Keratinocyte (primary cell): ENCODE data around the gene REX1BD. TPM values are rescaled to one million over a fixed set of nuclear protein-coding genes. Genes with fewer than 3 reads are reported as not detected.

ENCODE experiments used
- DNase-seq: peaks from one replicate; pipeline ENCODE4 v3.0.0-alpha.2; 2011; ENCODE audit warnings: low read depth, missing footprints, low spot score
- FAIRE-seq: peaks from 2 replicates; lab custom pipeline; 2011; peaks lifted over from hg19 to GRCh38; lab: Jason Lieb, UNC
- H2AFZ ChIP-seq: 2 replicates; pipeline ENCODE4 v1.6.0; 2012; ENCODE audit warnings: low read length, control low read depth, inconsistent platforms; ENCODE audit not compliant: control insufficient read depth
- H3K27ac ChIP-seq: 2 replicates; pipeline ENCODE4 v1.5.1; 2011; ENCODE audit warnings: low read length; ENCODE audit not compliant: control insufficient read depth, insufficient read depth
- H3K27me3 ChIP-seq: 3 replicates; pipeline ENCODE4 v1.6.0; 2011; ENCODE audit warnings: low read length; ENCODE audit not compliant: control insufficient read depth, insufficient read depth; ENCODE audit errors: extremely low read depth
- H3K36me3 ChIP-seq, 2 experiments: 2 replicates in 1 of 2; 3 replicates in 1 of 2; pipeline ENCODE4 v1.5.1; 2011; ENCODE audit warnings: low read length in 2 of 2, mild to moderate bottlenecking in 1 of 2; ENCODE audit not compliant: control insufficient read depth in 2 of 2, insufficient read depth in 2 of 2; ENCODE audit errors: extremely low read depth in 1 of 2
- H3K4me1 ChIP-seq: 3 replicates; pipeline ENCODE4 v1.5.1; 2011; ENCODE audit warnings: low read length; ENCODE audit not compliant: control insufficient read depth, insufficient read depth; ENCODE audit errors: extremely low read depth
- H3K4me2 ChIP-seq: 3 replicates; pipeline ENCODE4 v1.6.0; 2011; ENCODE audit warnings: low read depth, low read length; ENCODE audit not compliant: control insufficient read depth, insufficient read depth; ENCODE audit errors: extremely low read depth
- H3K4me3 ChIP-seq, 3 experiments: fragments of 200-600 bp in 1 of 3; sonication (generic) in 1 of 3; 2 replicates in 2 of 3; 3 replicates in 1 of 3; pipeline ENCODE4 v1.5.1; 2011 to 2016; ENCODE audit warnings: low read length in 3 of 3, mild to moderate bottlenecking in 3 of 3, control low read depth in 2 of 3, inconsistent platforms in 1 of 3, low read depth in 1 of 3, mixed read lengths in 1 of 3, mixed run types in 1 of 3, moderate library complexity in 1 of 3; ENCODE audit not compliant: control insufficient read depth in 2 of 3, insufficient read depth in 2 of 3; ENCODE audit errors: extremely low read depth in 1 of 3
- H3K79me2 ChIP-seq: 2 replicates; pipeline ENCODE4 v1.6.0; 2012; ENCODE audit warnings: low read length; ENCODE audit not compliant: control insufficient read depth, insufficient read depth
- H3K9ac ChIP-seq: 3 replicates; pipeline ENCODE4 v1.6.0; 2011; ENCODE audit warnings: low read length; ENCODE audit not compliant: control insufficient read depth, insufficient read depth; ENCODE audit errors: extremely low read depth
- H3K9me1 ChIP-seq: 3 replicates; pipeline ENCODE4 v1.6.0; 2011; ENCODE audit warnings: low read length; ENCODE audit not compliant: control insufficient read depth, insufficient read depth; ENCODE audit errors: extremely low read depth
- H3K9me3 ChIP-seq: 2 replicates; pipeline ENCODE4 v1.5.1; 2012; ENCODE audit warnings: low read depth, low read length; ENCODE audit not compliant: control insufficient read depth
- H4K20me1 ChIP-seq: 3 replicates; pipeline ENCODE4 v1.6.0; 2011; ENCODE audit warnings: low read length; ENCODE audit not compliant: control insufficient read depth, insufficient read depth; ENCODE audit errors: extremely low read depth
- CTCF ChIP-seq, 3 experiments: IDR thresholded peaks in 1 of 3; conservative IDR thresholded peaks in 1 of 3; optimal IDR thresholded peaks in 1 of 3; 2 replicates in 2 of 3; 3 replicates in 1 of 3; pipeline versions ENCODE3 to v1.5.1; 2011; ENCODE audit warnings: low read length in 3 of 3, mild to moderate bottlenecking in 3 of 3, moderate library complexity in 2 of 3, control low read depth in 1 of 3, inconsistent platforms in 1 of 3; ENCODE audit not compliant: insufficient read depth in 2 of 3; ENCODE audit errors: extremely low read depth in 1 of 3
- EZH2 ChIP-seq: IDR thresholded peaks from one replicate; pipeline ENCODE4 v1.6.1; 2012; ENCODE audit warnings: inconsistent platforms, mild to moderate bottlenecking, low read length, moderate library complexity
- dilution Hi-C: fragments of 300-500 bp; cut with MboI; formaldehyde crosslinking; loops from one replicate; pipeline ENCODE4 v1.7.0; 2020; ENCODE audit warnings: low sequenced_read_pairs; ENCODE audit not compliant: extremely low pct_ligation_motif_present
- polyA plus RNA-seq, 5 experiments: library from polyadenylated mRNA; depleted of rRNA in 3 of 5; stranded (reverse) in 3 of 5; stranded (forward) in 1 of 5; unstranded in 1 of 5; fragments of >200 nt; gene quantifications; 1 replicate in 1 of 5; 2 replicates in 3 of 5; 3 replicates in 1 of 5; pipeline versions ENCODE4 v1.2.1 to v1.2.3, GENCODE V29; 2011 to 2012; ENCODE audit warnings: missing spikeins in 2 of 5, low read depth in 1 of 5, low replicate concordance in 1 of 5

REX1BD gene
- polyA plus RNA-seq, 1 donor (not counting 4 experiments of a cell fraction or from before 2014, with no cell fraction given), result 31.9 TPM

- no peak for TF ChIP-seq EZH2
- no peak for FAIRE-seq
- H2AFZ ChIP-seq, result no peak overlapping the region
- H3K9me1 ChIP-seq, result no peaks in the 10 kb centered on the region
- no peaks in the 10 kb centered on the region for H3K36me3 ChIP-seq
- DNase-seq, result no peak
- H3K79me2 ChIP-seq, result no peaks in the 10 kb centered on the region
- H3K4me1 ChIP-seq, result peaks cover 8% of the 10 kb centered on the region
- H4K20me1 ChIP-seq, result no peaks in the 10 kb centered on the region
- H3K9ac ChIP-seq, result no peak overlapping the region
- H3K4me2 ChIP-seq, result no peak overlapping the region
- no peak overlapping the region for H3K4me3 ChIP-seq
- H3K27ac ChIP-seq, result no peak overlapping the region
- dilution Hi-C loops, result no loop called here
- H3K27me3 ChIP-seq, result peaks cover 44% of the 10 kb centered on the region
- no peaks in the 10 kb centered on the region for H3K9me3 ChIP-seq
These were observed 16.2 kb downstream of the REX1BD start for GRCh38 chr19:18604820-18605159.

GRCh38 chr19:18605196-18605545, 16.6 kb downstream of the REX1BD start:
- H3K27ac ChIP-seq, result no peak overlapping the region
- H2AFZ ChIP-seq, result no peak overlapping the region
- H4K20me1 ChIP-seq, result no peaks in the 10 kb centered on the region
- H3K79me2 ChIP-seq, result no peaks in the 10 kb centered on the region
- dilution Hi-C loops, result no loop called here
- H3K9me1 ChIP-seq, result no peaks in the 10 kb centered on the region
- no peak for FAIRE-seq
- no peak overlapping the region for H3K4me3 ChIP-seq
- DNase-seq, result no peak
- peaks cover 8% of the 10 kb centered on the region for H3K4me1 ChIP-seq
- peaks cover 48% of the 10 kb centered on the region for H3K27me3 ChIP-seq
- no peak overlapping the region for H3K9ac ChIP-seq
- no peaks in the 10 kb centered on the region for H3K36me3 ChIP-seq
- TF ChIP-seq EZH2 (no peak), CTCF (optimal IDR thresholded peaks at IDR 0.05 in 1 of 3, IDR thresholded peaks at IDR 0.05 in 1 of 3, conservative IDR thresholded peaks at IDR 0.05 in 1 of 3; ENCODE audit: extremely low read depth in 1 of 3, insufficient read depth in 2 of 3, low read length in 3 of 3) (no peak)
- no peak overlapping the region for H3K4me2 ChIP-seq
- no peaks in the 10 kb centered on the region for H3K9me3 ChIP-seq

- H3K36me3 ChIP-seq, result no peaks in the 10 kb centered on the region
- peaks cover 8% of the 10 kb centered on the region for H3K4me1 ChIP-seq
- no peaks in the 10 kb centered on the region for H3K79me2 ChIP-seq
- H3K27me3 ChIP-seq, result peaks cover 53% of the 10 kb centered on the region
- H2AFZ ChIP-seq, result no peak overlapping the region
- no peak for TF ChIP-seq CTCF (optimal IDR thresholded peaks at IDR 0.05 in 1 of 3, IDR thresholded peaks at IDR 0.05 in 1 of 3, conservative IDR thresholded peaks at IDR 0.05 in 1 of 3; ENCODE audit: extremely low read depth in 1 of 3, insufficient read depth in 2 of 3, low read length in 3 of 3)
- peak; percentile 74 for TF ChIP-seq EZH2
- FAIRE-seq, result no peak
- no peak overlapping the region for H3K9ac ChIP-seq
- no peaks in the 10 kb centered on the region for H4K20me1 ChIP-seq
- no peak overlapping the region for H3K4me2 ChIP-seq
- no peak for DNase-seq
- no peaks in the 10 kb centered on the region for H3K9me3 ChIP-seq
- no peak overlapping the region for H3K4me3 ChIP-seq
- no peaks in the 10 kb centered on the region for H3K9me1 ChIP-seq
- H3K27ac ChIP-seq, result no peak overlapping the region
- dilution Hi-C loops, result no loop called here
These were observed 17.1 kb downstream of the REX1BD start for GRCh38 chr19:18605546-18606280.
